GM21447 (cell line): ENCODE data around the gene WDR82.
A peak's percentile ranks its signal among the peaks of the same experiment; 100 is the strongest.

Experiments used
- ATAC-seq: cut with Tn5 transposase; IDR thresholded peaks from one replicate; pipeline ENCODE4 v1.9.1; 2021; ENCODE audit not compliant: unreplicated experiment

The WDR82 gene

GRCh38 chr3:52238761-52239701 lies 39.4 kb downstream of the WDR82 start, which contains the start of gene TWF2:
TSS of gene TWF2 (minus strand) at chr3:52239158. CDS start at chr3:52239016, 142 bp downstream.
- peak; percentile 64 for ATAC-seq

GRCh38 chr3:52238193-52238760 lies 40.2 kb downstream of the WDR82 start:
- ATAC-seq, result no peak

- ATAC-seq, result no peak
These were observed 40.7 kb downstream of the WDR82 start for GRCh38 chr3:52237657-52238172.

- ATAC-seq, result no peak
These were observed 41.3 kb downstream of the WDR82 start for GRCh38 chr3:52237006-52237656.

GRCh38 chr3:52236424-52236886 lies 42.0 kb downstream of the WDR82 start:
- no peak for ATAC-seq

- no peak for ATAC-seq
These were observed 43.7 kb downstream of the WDR82 start for GRCh38 chr3:52234516-52235447.

- no peak for ATAC-seq
These were observed 44.5 kb downstream of the WDR82 start for GRCh38 chr3:52233968-52234367.

- no peak for ATAC-seq
These were observed 45.3 kb downstream of the WDR82 start for GRCh38 chr3:52233108-52233591.

GRCh38 chr3:52232279-52233107 lies 46.0 kb downstream of the WDR82 start:
- no peak for ATAC-seq

GRCh38 chr3:52231502-52232278 lies 46.8 kb downstream of the WDR82 start:
- ATAC-seq, result no peak

GRCh38 chr3:52230889-52231499 lies 47.5 kb downstream of the WDR82 start:
- no peak for ATAC-seq

- no peak for ATAC-seq
These were observed 48.0 kb downstream of the WDR82 start for GRCh38 chr3:52230461-52230860.

GRCh38 chr3:52229656-52230055 lies 48.8 kb downstream of the WDR82 start:
- ATAC-seq, result no peak

- ATAC-seq, result no peak
These were observed 49.6 kb downstream of the WDR82 start for GRCh38 chr3:52228751-52229291.

GRCh38 chr3:52228266-52228665 lies 50.2 kb downstream of the WDR82 start:
- ATAC-seq, result no peak

- ATAC-seq, result no peak
These were observed 50.7 kb downstream of the WDR82 start for GRCh38 chr3:52227766-52228165.

GRCh38 chr3:52227117-52227516 lies 51.3 kb downstream of the WDR82 start:
- ATAC-seq, result no peak
